Kidney epithelial cell (primary cell): ENCODE measurements around the gene C11orf16. TPM values are rescaled to one million over a fixed set of nuclear protein-coding genes. Genes with fewer than 3 reads are reported as not detected.

Source experiments
- DNase-seq: peaks from one replicate; pipeline ENCODE4 v3.0.0-alpha.2; 2010; ENCODE audit warnings: low read depth
- H3K27me3 ChIP-seq: 2 replicates; pipeline ENCODE4 v1.6.0; 2011; ENCODE audit warnings: low read length; ENCODE audit not compliant: control insufficient read depth, insufficient read depth
- H3K36me3 ChIP-seq: 2 replicates; pipeline ENCODE4 v1.5.1; 2011; ENCODE audit warnings: low read length; ENCODE audit not compliant: control insufficient read depth, insufficient read depth
- H3K4me3 ChIP-seq: 2 replicates; pipeline ENCODE4 v1.5.1; 2011; ENCODE audit warnings: low read depth, mild to moderate bottlenecking, control low read depth, low read length
- total RNA-seq: library from RNA; depleted of rRNA; stranded (reverse); fragments of >200 nt; gene quantifications from 2 replicates; pipeline ENCODE4 v1.2.3, GENCODE V29; 2015
- TF ChIP-seq, protein P1 (sequence below): IDR thresholded peaks from 2 replicates; pipeline ENCODE4 v1.5.1; 2011; ENCODE audit warnings: mild to moderate bottlenecking, moderate library complexity, low read length, control low read depth, inconsistent platforms; ENCODE audit not compliant: insufficient read depth, poor library complexity, severe bottlenecking

C11orf16 gene
- total RNA-seq, 1 donor from 2014 or later: not detected

GRCh38 chr11:8911029-8911823 is 21.5 kb downstream of the C11orf16 start, which contains the start of gene AKIP1:
Gene AKIP1, plus strand, starts transcription at chr11:8911189. Its CDS starts 261 bp downstream, at chr11:8911450.
- no peaks in the 10 kb centered on the region for H3K36me3 ChIP-seq
- no peaks in the 10 kb centered on the region for H3K27me3 ChIP-seq
- TF ChIP-seq, protein P1, sequence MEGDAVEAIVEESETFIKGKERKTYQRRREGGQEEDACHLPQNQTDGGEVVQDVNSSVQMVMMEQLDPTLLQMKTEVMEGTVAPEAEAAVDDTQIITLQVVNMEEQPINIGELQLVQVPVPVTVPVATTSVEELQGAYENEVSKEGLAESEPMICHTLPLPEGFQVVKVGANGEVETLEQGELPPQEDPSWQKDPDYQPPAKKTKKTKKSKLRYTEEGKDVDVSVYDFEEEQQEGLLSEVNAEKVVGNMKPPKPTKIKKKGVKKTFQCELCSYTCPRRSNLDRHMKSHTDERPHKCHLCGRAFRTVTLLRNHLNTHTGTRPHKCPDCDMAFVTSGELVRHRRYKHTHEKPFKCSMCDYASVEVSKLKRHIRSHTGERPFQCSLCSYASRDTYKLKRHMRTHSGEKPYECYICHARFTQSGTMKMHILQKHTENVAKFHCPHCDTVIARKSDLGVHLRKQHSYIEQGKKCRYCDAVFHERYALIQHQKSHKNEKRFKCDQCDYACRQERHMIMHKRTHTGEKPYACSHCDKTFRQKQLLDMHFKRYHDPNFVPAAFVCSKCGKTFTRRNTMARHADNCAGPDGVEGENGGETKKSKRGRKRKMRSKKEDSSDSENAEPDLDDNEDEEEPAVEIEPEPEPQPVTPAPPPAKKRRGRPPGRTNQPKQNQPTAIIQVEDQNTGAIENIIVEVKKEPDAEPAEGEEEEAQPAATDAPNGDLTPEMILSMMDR: no peak
- DNase-seq: peak; percentile 60
- peak within 1 kb of the TSS; percentile 74 for H3K4me3 ChIP-seq

- TF ChIP-seq, protein P1: no peak
- H3K36me3 ChIP-seq: no peaks in the 10 kb centered on the region
- DNase-seq: no peak
- H3K27me3 ChIP-seq: no peaks in the 10 kb centered on the region
- H3K4me3 ChIP-seq: peak overlapping the region; percentile 74
Measured at GRCh38 chr11:8910649-8911026, 22.1 kb downstream of the C11orf16 start.

- Histone ChIP-seq H3K36me3 (no peaks in the 10 kb centered on the region), H3K4me3 (no peak overlapping the region), H3K27me3 (no peaks in the 10 kb centered on the region)
- no peak for DNase-seq
- TF ChIP-seq, protein P1: no peak
Measured at GRCh38 chr11:8908099-8908498, 24.6 kb downstream of the C11orf16 start.

GRCh38 chr11:8907116-8907515 is 25.6 kb downstream of the C11orf16 start:
- DNase-seq: no peak
- Histone ChIP-seq H3K27me3 (no peaks in the 10 kb centered on the region), H3K36me3 (no peaks in the 10 kb centered on the region), H3K4me3 (no peak overlapping the region)
- TF ChIP-seq, protein P1: no peak

GRCh38 chr11:8905528-8906165 is 27.1 kb downstream of the C11orf16 start:
- TF ChIP-seq, protein P1: no peak
- no peak overlapping the region for H3K4me3 ChIP-seq
- no peak for DNase-seq
- no peaks in the 10 kb centered on the region for H3K27me3 ChIP-seq
- no peaks in the 10 kb centered on the region for H3K36me3 ChIP-seq
